Adrenal gland (tissue), 12 donors: ENCODE data around the gene SPAG9. TPM values are rescaled to one million over a fixed set of nuclear protein-coding genes. Genes with fewer than 3 reads are reported as not detected.

Source experiments
- DNase-seq, 7 donors: peaks; one replicate each; pipeline ENCODE4 v3.0.0-alpha.2; 2019 to 2020
- H3K27ac ChIP-seq, 5 donors: fragments of 200-600 bp; sonication (generic) in 4 of 5; 1 replicate in 3 of 5; 2 replicates in 2 of 5; pipeline versions ENCODE4 v1.5.1 to v1.8.0; 2016 to 2020; ENCODE audit warnings: mild to moderate bottlenecking in 1 of 5
- H3K27me3 ChIP-seq: fragments of 200-600 bp; 2 replicates; pipeline ENCODE4 v1.8.0; 2021
- H3K36me3 ChIP-seq, 2 donors: fragments of 200-600 bp; replicated peaks in 1 of 2; 1 replicate in 1 of 2; 2 replicates in 1 of 2; pipeline versions ENCODE4 v1.5.1 to v1.8.0; 2018 to 2022
- H3K4me1 ChIP-seq, 2 donors: fragments of 200-600 bp; replicated peaks in 1 of 2; 1 replicate in 1 of 2; 2 replicates in 1 of 2; pipeline versions ENCODE4 v1.5.1 to v1.8.0; 2018 to 2021
- H3K4me3 ChIP-seq, 4 donors: fragments of 200-600 bp; sonication (generic) in 3 of 4; one replicate each; pipeline ENCODE4 v1.5.1; 2016 to 2018
- H3K9me3 ChIP-seq, 3 donors: fragments of 200-600 bp; sonication (generic) in 1 of 3; replicated peaks in 1 of 3; 1 replicate in 2 of 3; 2 replicates in 1 of 3; pipeline versions ENCODE4 v1.5.1 to v1.8.0; 2016 to 2021
- CTCF ChIP-seq, 6 experiments: fragments of 450-650 bp in 4 of 6; fragments of 200-600 bp in 2 of 6; sonication (generic) in 1 of 6; IDR thresholded peaks; 1 replicate in 5 of 6; 2 replicates in 1 of 6; pipeline versions ENCODE4 v1.5.1 to v1.8.0; 2016 to 2021; ENCODE audit warnings: antibody characterized with exemption in 6 of 6, mild to moderate bottlenecking in 2 of 6, moderate library complexity in 1 of 6
- POLR2A ChIP-seq, 2 donors: fragments of 450-650 bp; IDR thresholded peaks; one replicate each; pipeline ENCODE4 v1.6.1; 2017; ENCODE audit warnings: antibody characterized with exemption in 2 of 2, mild to moderate bottlenecking in 2 of 2, moderate library complexity in 1 of 2
- WGBS, 4 donors: extraction: QIAGEN DNeasy Blood & Tissue Kit in 2 of 4; methylation state at CpG; one replicate each; pipeline versions ENCODE4 v1.1.5 to v1.1.7; 2013 to 2017; 5-methylcytosine and 5-hydroxymethylcytosine counted together
- intact Hi-C, 2 donors: fragments of 100-400 bp; cut with DNase I; formaldehyde crosslinking; loops; one replicate each; pipeline versions ENCODE4 v1.14.1 to v1.15.0; 2022 to 2023
- polyA plus RNA-seq, 3 donors: library from polyadenylated mRNA; stranded (reverse); fragments of 200-250 nt in 2 of 3; fragments of 350-450 nt in 1 of 3; fragmentation: Illumina TruSeq in 1 of 3; extraction: RNeasy Lipid Tissue Mini Kit (QIAGEN cat#74804) in 1 of 3; gene quantifications; one replicate each; pipeline ENCODE4 v1.2.3, GENCODE V29; 2013 to 2014
- total RNA-seq, 9 donors: library from RNA; depleted of rRNA in 4 of 9; stranded (reverse); fragments of >200 nt in 4 of 9; fragments of 120-200 nt in 1 of 9; fragmentation: NEBNext Ultra II Directional in 1 of 9; extraction: Animal tissue kit (Norgen Biotek cat#: 25700) in 1 of 9; gene quantifications; one replicate each; pipeline versions ENCODE4 v1.1.0 to v1.2.4, GENCODE V29; 2013 to 2023
- donor health status: healthy with polysubstance abuse.
- donor health status: Bipolar disorder and iron deficiency.
- donor health status: DM: yes; HTN: yes; CAD: no.
- donor health status: DM: no; HTN: no; CAD: no.
- donor health status: DM: no; HTN: no; CAD: no.
- donor health status: DM: yes; HTN: yes; CAD: no.

The SPAG9 gene
- total and polyA plus RNA-seq, 12 donors: 23.5 to 99.8 (median 62.9) TPM

GRCh38 chr17:50939795-50940684 lies 180.6 kb downstream of the SPAG9 start:
- no peaks in the 10 kb centered on the region for H3K36me3 ChIP-seq
- peaks cover 24 to 30% of the 10 kb centered on the region in 2 donors for H3K4me1 ChIP-seq
- H3K4me3 ChIP-seq: no peak overlapping the region
- peak in 2 of 7 donors; percentile 46 to 65 for DNase-seq
- H3K27me3 ChIP-seq: no peaks in the 10 kb centered on the region
- peak overlapping the region in 2 of 5 donors; percentile 12 to 44 for H3K27ac ChIP-seq
- intact Hi-C loops: no loop called here
- no peaks in the 10 kb centered on the region for H3K9me3 ChIP-seq
- 82 to 86% (median 84%) methylated on average over 13 to 16 of the region's 16 CpGs for WGBS, 4 donors
- TF ChIP-seq CTCF (IDR thresholded peaks at IDR 0.05) (no peak), POLR2A (IDR thresholded peaks at IDR 0.05) (no peak)

GRCh38 chr17:50939542-50939794 lies 181.2 kb downstream of the SPAG9 start:
- no peak for DNase-seq
- intact Hi-C loops: no loop called here
- Histone ChIP-seq H3K4me1 (peaks cover 22 to 24% of the 10 kb centered on the region in 2 donors), H3K27me3 (no peaks in the 10 kb centered on the region), H3K36me3 (no peaks in the 10 kb centered on the region), H3K9me3 (no peaks in the 10 kb centered on the region), H3K27ac (no peak overlapping the region), H3K4me3 (no peak overlapping the region)
- TF ChIP-seq CTCF (IDR thresholded peaks at IDR 0.05): no peak
- 73 to 89% (median 81%) methylated on average over 3 to 4 of the region's 4 CpGs; no CpG with 5 or more reads in 1 of the 4 donors for WGBS, 4 donors

- Histone ChIP-seq H3K4me1 (peaks cover 17 to 20% of the 10 kb centered on the region in 2 donors), H3K4me3 (no peak overlapping the region), H3K36me3 (no peaks in the 10 kb centered on the region), H3K27ac (no peak overlapping the region), H3K27me3 (no peaks in the 10 kb centered on the region), H3K9me3 (no peaks in the 10 kb centered on the region)
- DNase-seq: peak in 1 of 7 donors; percentile 18
- intact Hi-C loops: no loop called here
- WGBS, 4 donors: 90 to 97% (median 94%) methylated on average over 10 of the region's 10 CpGs
- no peak for TF ChIP-seq POLR2A (IDR thresholded peaks at IDR 0.05)
- no peak for TF ChIP-seq CTCF (IDR thresholded peaks at IDR 0.05)
Measured at GRCh38 chr17:50938821-50939541, 181.7 kb downstream of the SPAG9 start.

- Histone ChIP-seq H3K4me3 (no peak overlapping the region), H3K27me3 (no peaks in the 10 kb centered on the region), H3K36me3 (no peaks in the 10 kb centered on the region), H3K27ac (peak overlapping the region; percentile 35 to 99 (median 95)), H3K9me3 (no peaks in the 10 kb centered on the region), H3K4me1 (peaks cover 25 to 29% of the 10 kb centered on the region in 2 donors)
- 81 to 87% (median 85%) methylated on average over 5 of the region's 5 CpGs for WGBS, 4 donors
- intact Hi-C loops: no loop called here
- no peak for TF ChIP-seq POLR2A (IDR thresholded peaks at IDR 0.05)
- TF ChIP-seq CTCF (IDR thresholded peaks at IDR 0.05): no peak
- no peak for DNase-seq
Measured at GRCh38 chr17:50935996-50936266, 184.7 kb downstream of the SPAG9 start.
